B cell (primary cell): ENCODE data around the gene ATP2A1. TPM values are rescaled to one million over a fixed set of nuclear protein-coding genes. Genes with fewer than 3 reads are reported as not detected.

ENCODE experiments used
- ATAC-seq: fragments of 200-7000 bp; cut with Tn5 transposase; one replicate; pipeline ENCODE4 v1.10.0; 2021; ENCODE audit warnings: low read depth, mild to moderate bottlenecking, moderate number of reproducible peaks, moderate library complexity
- CTCF ChIA-PET: fragments of 350-600 bp; sonication (Branson Sonifier 250); formaldehyde crosslinking; loops from one replicate; lab custom pipeline; 2021; ENCODE audit warnings: antibody characterized with exemption, inconsistent platforms; lab: Charles Lee
- POLR2A ChIA-PET: fragments of 350-600 bp; sonication (Branson Sonifier 250); formaldehyde crosslinking; loops from one replicate; lab custom pipeline; 2021; ENCODE audit warnings: antibody characterized with exemption; lab: Charles Lee
- DNase-seq: peaks from one replicate; pipeline ENCODE4 v3.0.0; 2013
- H2AFZ ChIP-seq: 2 replicates; pipeline ENCODE4 v1.6.1; 2012; ENCODE audit warnings: mild to moderate bottlenecking, low read depth, low read length; ENCODE audit not compliant: insufficient read depth, poor library complexity, severe bottlenecking
- H3K27ac ChIP-seq, 2 donors: 1 replicate in 1 of 2; 2 replicates in 1 of 2; pipeline ENCODE4 v1.5.1; 2012 to 2013; ENCODE audit warnings: low read length in 2 of 2, mild to moderate bottlenecking in 2 of 2, moderate library complexity in 1 of 2
- H3K27me3 ChIP-seq, 4 experiments: fragments of 200-600 bp in 1 of 4; sonication (generic) in 1 of 4; replicated peaks in 1 of 4; 1 replicate in 2 of 4; 2 replicates in 2 of 4; pipeline versions ENCODE4 v1.6.1 to v1.7.0; 2013 to 2016; ENCODE audit warnings: low read length in 3 of 4, mild to moderate bottlenecking in 2 of 4, mixed read lengths in 1 of 4, moderate library complexity in 1 of 4; ENCODE audit not compliant: insufficient read depth in 4 of 4, control insufficient read depth in 3 of 4; ENCODE audit errors: control extremely low read depth in 1 of 4
- H3K36me3 ChIP-seq, 2 experiments: replicated peaks in 1 of 2; 1 replicate in 1 of 2; 2 replicates in 1 of 2; pipeline versions ENCODE4 v1.6.1 to v1.7.1; 2013; ENCODE audit warnings: low read length in 1 of 2; ENCODE audit not compliant: insufficient read depth in 2 of 2, control insufficient read depth in 1 of 2; ENCODE audit errors: control extremely low read depth in 1 of 2, extremely low read depth in 1 of 2
- H3K4me1 ChIP-seq, 2 donors: fragments of 200-600 bp in 1 of 2; sonication (generic) in 1 of 2; 1 replicate in 1 of 2; 2 replicates in 1 of 2; pipeline versions ENCODE4 v1.5.1 to v1.6.1; 2013 to 2017; ENCODE audit warnings: low read length in 2 of 2; ENCODE audit not compliant: control insufficient read depth in 2 of 2, insufficient read depth in 2 of 2
- H3K4me2 ChIP-seq: replicated peaks from 2 replicates; pipeline ENCODE3; 2012; ENCODE audit warnings: mild to moderate bottlenecking, low read depth, low read length; ENCODE audit not compliant: poor library complexity, severe bottlenecking
- H3K4me3 ChIP-seq, 5 experiments: fragments of 200-600 bp in 1 of 5; sonication (generic) in 1 of 5; 1 replicate in 3 of 5; 2 replicates in 2 of 5; pipeline versions ENCODE4 v1.5.1 to v1.7.0; 2011 to 2016; ENCODE audit warnings: low read length in 4 of 5, mild to moderate bottlenecking in 4 of 5, low read depth in 2 of 5, control low read depth in 1 of 5, moderate library complexity in 1 of 5; ENCODE audit not compliant: insufficient read depth in 1 of 5; ENCODE audit errors: control extremely low read depth in 1 of 5, extremely low read depth in 1 of 5
- H3K79me2 ChIP-seq: fragments of 200-600 bp; sonication (generic); one replicate; pipeline ENCODE4 v1.6.0; 2016; ENCODE audit warnings: low read length; ENCODE audit not compliant: control insufficient read depth, insufficient read depth
- H3K9ac ChIP-seq: fragments of 200-600 bp; sonication (generic); 2 replicates; pipeline ENCODE4 v1.6.1; 2017; ENCODE audit warnings: mild to moderate bottlenecking, low read length, moderate library complexity
- H3K9me3 ChIP-seq, 3 donors: one replicate each; pipeline versions ENCODE4 v1.6.1 to v1.7.1; 2013; ENCODE audit warnings: low read length in 2 of 3; ENCODE audit not compliant: control insufficient read depth in 2 of 3, insufficient read depth in 1 of 3; ENCODE audit errors: control extremely low read depth in 1 of 3
- H4K20me1 ChIP-seq: 2 replicates; pipeline ENCODE4 v1.6.0; 2012; ENCODE audit warnings: mild to moderate bottlenecking, low read length; ENCODE audit not compliant: insufficient read depth, control insufficient read depth, poor library complexity, severe bottlenecking
- H3K27ac Mint-ChIP-seq: one replicate; pipeline ENCODE4 v1.8.0; 2021; ENCODE audit warnings: mixed read lengths
- H3K27me3 Mint-ChIP-seq: one replicate; pipeline ENCODE4 v1.8.0; 2021; ENCODE audit warnings: mixed read lengths
- H3K4me1 Mint-ChIP-seq: one replicate; pipeline ENCODE4 v1.8.0; 2021; ENCODE audit warnings: mixed read lengths
- H3K4me3 Mint-ChIP-seq: one replicate; pipeline ENCODE4 v1.8.0; 2021; ENCODE audit warnings: mixed read lengths
- H3K9me3 Mint-ChIP-seq: one replicate; pipeline ENCODE4 v1.8.0; 2022; ENCODE audit warnings: mixed read lengths; ENCODE audit not compliant: insufficient read depth
- CTCF ChIP-seq: fragments of 200-600 bp; IDR thresholded peaks from one replicate; pipeline ENCODE4 v1.8.0; 2022; ENCODE audit warnings: antibody characterized with exemption, mild to moderate bottlenecking
- EZH2 ChIP-seq: IDR thresholded peaks from 2 replicates; pipeline ENCODE4 v1.6.1; 2012; ENCODE audit warnings: borderline replicate concordance, low read depth, mild to moderate bottlenecking, moderate library complexity, low read length; ENCODE audit not compliant: insufficient read depth, poor library complexity, severe bottlenecking
- intact Hi-C: fragments of 100-400 bp; cut with micrococcal nuclease; formaldehyde crosslinking; loops from one replicate; pipeline ENCODE4 v1.10.0; 2022
- polyA plus RNA-seq: library from polyadenylated mRNA; depleted of rRNA; stranded (reverse); fragments of >200 nt; gene quantifications from 2 replicates; pipeline ENCODE4 v1.2.3, GENCODE V29; 2012
- total RNA-seq, 2 donors: library from RNA; stranded (reverse); fragments of 120-200 nt in 1 of 2; gene quantifications; 1 replicate in 1 of 2; 2 replicates in 1 of 2; pipeline versions ENCODE4 v1.2.3 to v1.2.4, GENCODE V29; 2013 to 2022

The ATP2A1 gene
- total and polyA plus RNA-seq, 2 donors (not counting 1 experiment from before 2014, with no cell fraction given) = 0.31 to 0.84 TPM

- POLR2A ChIA-PET = interaction anchor here (0.7 to 3.0 kb wide), 3 partner anchors 7 to 15 kb away, joined by 3 to 17 read pairs (median 11); partner anchors contain the start of gene CD19
Measured at GRCh38 chr16:28943281-28943680, 65.0 kb downstream of the ATP2A1 start.

More at GRCh38 chr16:28943281-28943680, 65.0 kb downstream of the ATP2A1 start:
- H3K27me3 Mint-ChIP-seq = no peaks in the 10 kb centered on the region
- Histone ChIP-seq H3K27ac (no peak overlapping the region), H3K79me2 (peaks cover 32% of the 10 kb centered on the region), H4K20me1 (peaks cover 5% of the 10 kb centered on the region), H3K4me1 (peaks cover 9 to 10% of the 10 kb centered on the region in 2 donors), H3K9ac (no peak overlapping the region), H3K27me3 (no peaks in the 10 kb centered on the region), H3K36me3 (peaks cover 0 to 14% of the 10 kb centered on the region in 2 experiments), H3K9me3 (no peaks in the 10 kb centered on the region), H3K4me3 (no peak overlapping the region), H3K4me2 (no peak overlapping the region), H2AFZ (no peak overlapping the region)
- ATAC-seq (no peak), DNase-seq (no peak)
- H3K9me3 Mint-ChIP-seq = no peaks in the 10 kb centered on the region
- H3K4me3 Mint-ChIP-seq = no peak overlapping the region
- TF ChIP-seq EZH2 (no peak), CTCF (no peak)
- peaks cover 17% of the 10 kb centered on the region for H3K4me1 Mint-ChIP-seq
- no peak overlapping the region for H3K27ac Mint-ChIP-seq
- intact Hi-C loops = no loop called here
- CTCF ChIA-PET = interaction anchor here (0.7 to 7.0 kb wide), 7 partner anchors 9 to 105 kb away, joined by 3 to 114 read pairs (median 70); partner anchors contain the start of genes CD19, RABEP2 and SH2B1
